HG03280 (cell line): ENCODE data around the gene CD58.

ENCODE experiments used
- ATAC-seq: cut with Tn5 transposase; IDR thresholded peaks from one replicate; pipeline ENCODE4 v1.9.1; 2021; ENCODE audit warnings: mild to moderate bottlenecking, moderate library complexity; ENCODE audit not compliant: unreplicated experiment

The CD58 gene

GRCh38 chr1:116474921-116475849, 95.6 kb downstream of the CD58 start:
- ATAC-seq: no peak

- ATAC-seq: no peak
Observed at GRCh38 chr1:116472431-116472961, 98.3 kb downstream of the CD58 start.

- ATAC-seq: no peak
Observed at GRCh38 chr1:116471241-116471640, 99.6 kb downstream of the CD58 start.

- ATAC-seq: no peak
Observed at GRCh38 chr1:116470671-116471070, 100.2 kb downstream of the CD58 start.

GRCh38 chr1:116466810-116467557, 103.8 kb downstream of the CD58 start:
- no peak for ATAC-seq

GRCh38 chr1:116465845-116466685, 104.8 kb downstream of the CD58 start:
- no peak for ATAC-seq

GRCh38 chr1:116465477-116465844, 105.4 kb downstream of the CD58 start:
- ATAC-seq: no peak
